Loucy (cell line): ENCODE measurements around the gene ARMC5.

Experiments
- CTCF ChIP-seq: fragments of 200-600 bp; sonication (generic); conservative IDR thresholded peaks from 2 replicates; pipeline ENCODE4 v1.5.1; 2014; ENCODE audit warnings: mild to moderate bottlenecking, antibody characterized with exemption, low read length
- EZH2phosphoT487 ChIP-seq: fragments of 200-600 bp; IDR thresholded peaks from 2 replicates; pipeline ENCODE4 v1.6.1; 2018; ENCODE audit warnings: antibody characterized with exemption, mild to moderate bottlenecking, moderate library complexity, borderline replicate concordance

GRCh38 chr16:31479751-31480150, 20.4 kb downstream of the ARMC5 start:
- no peak for TF ChIP-seq CTCF
- TF ChIP-seq EZH2phosphoT487, result no peak
